ENCODE results near the gene GABBR2. TPM values are rescaled to one million over a fixed set of nuclear protein-coding genes. Genes with fewer than 3 reads are reported as not detected.

The GABBR2 gene
- total and polyA plus RNA-seq, 12 donors, result 0.17 to 9.0 (median 3.7) TPM

- no peaks in the 10 kb centered on the region for H3K4me1 ChIP-seq (replicated peaks in 1 of 2)
- H3K27ac ChIP-seq, result no peak overlapping the region
- TF ChIP-seq POLR2A (IDR thresholded peaks at IDR 0.05) (no peak), CTCF (IDR thresholded peaks at IDR 0.05) (no peak)
- no peaks in the 10 kb centered on the region for H3K36me3 ChIP-seq (replicated peaks in 1 of 2)
- H3K27me3 ChIP-seq, result no peaks in the 10 kb centered on the region
- DNase-seq, result no peak
- WGBS, 4 donors, result 81 to 92% (median 87%) methylated on average over 6 of the region's 6 CpGs
- H3K4me3 ChIP-seq, result no peak overlapping the region
- intact Hi-C loops (cut with DNase I), result no loop called here
- H3K9me3 ChIP-seq (replicated peaks in 1 of 3), result no peaks in the 10 kb centered on the region
Measured at GRCh38 chr9:98530806-98531386, 177.8 kb downstream of the GABBR2 start.

- DNase-seq, result no peak
- no peaks in the 10 kb centered on the region for H3K27me3 ChIP-seq
- no peaks in the 10 kb centered on the region for H3K36me3 ChIP-seq (replicated peaks in 1 of 2)
- no peaks in the 10 kb centered on the region for H3K9me3 ChIP-seq (replicated peaks in 1 of 3)
- no peak for TF ChIP-seq CTCF (IDR thresholded peaks at IDR 0.05)
- no peak for TF ChIP-seq POLR2A (IDR thresholded peaks at IDR 0.05)
- H3K4me3 ChIP-seq, result no peak overlapping the region
- H3K27ac ChIP-seq, result no peak overlapping the region
- 74 to 79% (median 77%) methylated on average over 8 of the region's 8 CpGs for WGBS, 4 donors
- intact Hi-C loops (cut with DNase I), result no loop called here
- no peaks in the 10 kb centered on the region for H3K4me1 ChIP-seq (replicated peaks in 1 of 2)
Measured at GRCh38 chr9:98530275-98530674, 178.5 kb downstream of the GABBR2 start.

- Histone ChIP-seq H3K27me3 (no peaks in the 10 kb centered on the region), H3K4me3 (no peak overlapping the region), H3K9me3 (replicated peaks in 1 of 3) (no peaks in the 10 kb centered on the region), H3K4me1 (replicated peaks in 1 of 2) (no peaks in the 10 kb centered on the region), H3K36me3 (replicated peaks in 1 of 2) (no peaks in the 10 kb centered on the region), H3K27ac (no peak overlapping the region)
- WGBS, 4 donors, result 80 to 90% (median 85%) methylated on average over 7 of the region's 7 CpGs
- no peak for DNase-seq
- intact Hi-C loops (cut with DNase I), result no loop called here
- no peak for TF ChIP-seq POLR2A (IDR thresholded peaks at IDR 0.05)
- TF ChIP-seq CTCF (IDR thresholded peaks at IDR 0.05), result no peak
Measured at GRCh38 chr9:98529841-98530240, 178.9 kb downstream of the GABBR2 start.

GRCh38 chr9:98523231-98523901 lies 185.4 kb downstream of the GABBR2 start:
- no peak for DNase-seq
- Histone ChIP-seq H3K36me3 (replicated peaks in 1 of 2) (no peaks in the 10 kb centered on the region), H3K27me3 (no peaks in the 10 kb centered on the region), H3K4me1 (replicated peaks in 1 of 2) (no peaks in the 10 kb centered on the region), H3K27ac (no peak overlapping the region), H3K9me3 (replicated peaks in 1 of 3) (no peaks in the 10 kb centered on the region), H3K4me3 (no peak overlapping the region)
- WGBS, 4 donors, result 55 to 67% (median 59%) methylated on average over 5 of the region's 5 CpGs
- TF ChIP-seq POLR2A (IDR thresholded peaks at IDR 0.05) (no peak), CTCF (IDR thresholded peaks at IDR 0.05) (no peak)
- intact Hi-C loops (cut with DNase I), result no loop called here

All from adrenal gland (tissue), 12 donors.